Subcutaneous adipose tissue (tissue), 4 donors: ENCODE measurements around the gene UROC1. TPM values are rescaled to one million over a fixed set of nuclear protein-coding genes. Genes with fewer than 3 reads are reported as not detected.

Experiments used
- total RNA-seq, 4 donors: library from RNA; depleted of rRNA; stranded (reverse); fragments of >200 nt; gene quantifications; one replicate each; pipeline ENCODE4 v1.1.0, GENCODE V29; 2016
- TF ChIP-seq, protein P1 (sequence below): fragments of 450-650 bp; IDR thresholded peaks from one replicate; pipeline ENCODE4 v1.5.1; 2016; ENCODE audit warnings: low read depth, mild to moderate bottlenecking, control low read depth, antibody characterized with exemption, moderate library complexity

The UROC1 gene
- total RNA-seq, 4 donors from 2014 or later = not detected

DNA sequence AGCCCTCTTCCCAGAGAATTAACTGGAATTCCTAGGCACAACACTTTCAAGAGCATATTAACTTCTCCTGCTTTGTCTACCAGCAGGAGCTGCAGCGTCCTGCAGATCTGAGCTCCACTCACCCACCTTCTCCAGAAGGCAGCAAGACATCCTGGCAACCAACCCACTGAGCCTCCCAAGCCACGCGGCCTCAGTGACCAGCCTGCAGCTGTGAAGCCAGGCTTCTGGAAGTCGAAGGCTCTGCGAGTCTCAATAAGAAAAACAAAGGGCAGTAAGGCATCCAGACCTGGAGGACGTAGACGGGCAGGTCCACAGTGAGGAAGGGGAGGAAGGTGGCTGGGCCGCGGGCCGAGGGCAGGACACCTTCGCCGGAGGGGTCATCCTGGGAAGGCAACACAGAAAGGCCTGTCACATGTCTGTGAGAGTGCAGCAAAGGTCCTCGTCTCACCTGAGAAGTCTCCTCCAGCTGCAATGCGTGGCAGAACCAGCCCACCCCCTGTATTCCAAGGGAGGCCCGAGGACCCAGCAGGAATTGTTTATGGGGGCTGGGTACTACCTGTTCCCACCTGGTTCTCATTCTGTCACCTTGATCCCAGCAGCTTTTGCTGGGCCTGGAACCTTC lies 78.1 kb downstream of the UROC1 start:
- TF ChIP-seq, protein P1, sequence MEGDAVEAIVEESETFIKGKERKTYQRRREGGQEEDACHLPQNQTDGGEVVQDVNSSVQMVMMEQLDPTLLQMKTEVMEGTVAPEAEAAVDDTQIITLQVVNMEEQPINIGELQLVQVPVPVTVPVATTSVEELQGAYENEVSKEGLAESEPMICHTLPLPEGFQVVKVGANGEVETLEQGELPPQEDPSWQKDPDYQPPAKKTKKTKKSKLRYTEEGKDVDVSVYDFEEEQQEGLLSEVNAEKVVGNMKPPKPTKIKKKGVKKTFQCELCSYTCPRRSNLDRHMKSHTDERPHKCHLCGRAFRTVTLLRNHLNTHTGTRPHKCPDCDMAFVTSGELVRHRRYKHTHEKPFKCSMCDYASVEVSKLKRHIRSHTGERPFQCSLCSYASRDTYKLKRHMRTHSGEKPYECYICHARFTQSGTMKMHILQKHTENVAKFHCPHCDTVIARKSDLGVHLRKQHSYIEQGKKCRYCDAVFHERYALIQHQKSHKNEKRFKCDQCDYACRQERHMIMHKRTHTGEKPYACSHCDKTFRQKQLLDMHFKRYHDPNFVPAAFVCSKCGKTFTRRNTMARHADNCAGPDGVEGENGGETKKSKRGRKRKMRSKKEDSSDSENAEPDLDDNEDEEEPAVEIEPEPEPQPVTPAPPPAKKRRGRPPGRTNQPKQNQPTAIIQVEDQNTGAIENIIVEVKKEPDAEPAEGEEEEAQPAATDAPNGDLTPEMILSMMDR = no peak

DNA sequence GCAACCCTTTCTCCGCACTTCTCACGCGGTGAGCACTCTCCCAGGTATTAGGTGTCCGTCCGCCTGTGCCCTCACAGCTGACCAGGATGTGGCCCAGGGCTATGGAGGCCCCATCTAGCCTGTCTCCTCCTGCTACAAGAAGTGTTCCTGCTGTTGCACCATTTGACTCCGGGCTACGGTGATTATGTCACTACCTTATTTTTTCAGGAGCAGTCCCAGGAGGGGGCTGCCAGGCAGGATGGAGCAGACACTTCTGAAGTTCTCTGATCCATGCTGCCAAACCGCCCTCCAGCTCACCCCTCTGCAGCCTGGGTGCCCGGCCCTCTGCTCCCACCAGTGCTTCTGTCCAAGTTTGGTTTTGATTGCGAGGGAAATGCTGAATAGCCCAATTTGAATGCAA lies 78.8 kb downstream of the UROC1 start:
- TF ChIP-seq, protein P1 = no peak

- TF ChIP-seq, protein P1 = no peak
Measured at GRCh38 chr3:126438186-126438585, 79.4 kb downstream of the UROC1 start.

GRCh38 chr3:126436826-126437717 lies 80.5 kb downstream of the UROC1 start:
- TF ChIP-seq, protein P1 = no peak

DNA sequence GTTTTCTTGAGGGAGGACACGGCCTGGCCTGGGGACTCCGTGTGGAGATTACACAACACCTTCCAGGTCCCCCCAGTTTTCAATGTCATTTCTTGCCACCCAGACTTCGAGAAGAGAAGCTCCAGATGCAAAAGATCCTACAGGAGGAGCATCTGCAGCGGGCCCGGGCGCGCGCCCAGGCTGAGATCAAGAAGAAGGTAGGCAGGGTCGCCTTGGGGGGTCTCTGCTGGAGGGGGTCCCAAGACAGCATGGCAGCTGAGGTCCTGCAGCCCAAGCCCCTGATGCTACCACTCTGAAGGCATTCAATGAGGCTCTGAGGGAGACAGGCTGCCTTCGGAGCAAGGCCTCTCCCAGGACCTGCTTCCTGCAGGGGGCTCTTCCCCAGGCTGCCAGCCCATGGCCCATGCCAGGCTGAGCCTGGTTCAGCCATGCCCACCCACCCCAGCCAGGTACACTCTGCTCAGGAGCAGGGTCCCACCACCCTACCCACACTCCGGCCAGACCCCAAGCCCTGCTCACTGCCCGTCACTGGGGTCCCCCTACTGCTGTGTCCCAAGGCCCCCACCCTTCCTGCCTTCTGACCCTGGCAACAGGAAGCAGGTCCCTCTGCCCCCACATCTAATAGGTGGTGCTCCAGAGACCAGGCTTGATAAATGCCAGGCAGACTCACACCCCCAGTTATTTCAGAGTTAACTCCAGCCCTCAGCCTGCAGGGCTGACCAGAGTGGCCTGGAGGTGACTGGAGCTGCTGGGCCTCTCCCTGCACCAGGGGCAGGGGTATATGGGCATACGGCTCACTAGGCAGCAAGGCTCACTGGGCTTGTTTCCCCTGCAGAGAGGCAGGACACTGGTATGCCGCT lies 81.9 kb downstream of the UROC1 start:
- TF ChIP-seq, protein P1 = no peak

- TF ChIP-seq, protein P1 = no peak
Measured at GRCh38 chr3:126434931-126435411, 82.6 kb downstream of the UROC1 start.

DNA sequence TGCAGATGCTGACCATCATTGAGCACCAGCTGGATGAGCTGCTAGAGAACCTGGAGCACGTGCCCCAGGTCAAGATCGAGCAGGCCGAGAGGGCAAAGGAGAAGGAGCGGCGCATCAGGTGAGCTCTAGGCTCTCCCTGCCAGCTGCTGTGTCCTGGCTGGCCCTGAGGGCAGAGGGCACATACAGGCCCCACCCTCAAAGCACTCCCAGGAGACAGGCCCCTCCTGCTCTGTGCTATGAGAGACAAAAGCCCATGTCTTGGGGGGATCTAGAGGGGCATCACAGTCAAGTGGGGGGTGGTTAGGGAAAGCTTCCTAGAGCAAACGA lies 83.3 kb downstream of the UROC1 start:
- TF ChIP-seq, protein P1 = no peak
